Neuronal stem cell (in vitro differentiated cells): ENCODE data around the gene SLC9A9.

ENCODE experiments used
- DNase-seq: peaks from one replicate; pipeline ENCODE4 v3.0.0-alpha.2; 2013; ENCODE audit warnings: low spot score
- H2AFZ ChIP-seq: one replicate; pipeline ENCODE4 v1.6.1; 2013; ENCODE audit warnings: mild to moderate bottlenecking, low read length, inconsistent platforms
- H2AK5ac ChIP-seq: 2 replicates; pipeline ENCODE4 v1.6.1; 2013; ENCODE audit warnings: low read depth, mild to moderate bottlenecking, inconsistent platforms, low read length, moderate library complexity, mixed read lengths
- H2BK120ac ChIP-seq: 2 replicates; pipeline ENCODE4 v1.6.1; 2013; ENCODE audit warnings: low read depth, mild to moderate bottlenecking, inconsistent platforms, low read length, moderate library complexity, mixed read lengths
- H2BK12ac ChIP-seq: one replicate; pipeline ENCODE4 v1.6.1; 2013; ENCODE audit warnings: low read length, inconsistent platforms
- H2BK15ac ChIP-seq: 2 replicates; pipeline ENCODE4 v1.6.1; 2013; ENCODE audit warnings: mild to moderate bottlenecking, low read length, inconsistent platforms, mixed read lengths
- H2BK5ac ChIP-seq: one replicate; pipeline ENCODE4 v1.6.1; 2013; ENCODE audit warnings: inconsistent platforms, mild to moderate bottlenecking, low read length, moderate library complexity
- H3K14ac ChIP-seq: one replicate; pipeline ENCODE4 v1.6.1; 2013; ENCODE audit warnings: low read length, inconsistent platforms
- H3K18ac ChIP-seq: 2 replicates; pipeline ENCODE4 v1.6.1; 2013; ENCODE audit warnings: low read length, inconsistent platforms
- H3K23ac ChIP-seq: 2 replicates; pipeline ENCODE4 v1.6.1; 2013; ENCODE audit warnings: low read depth, mild to moderate bottlenecking, mixed read lengths, low read length, inconsistent platforms; ENCODE audit not compliant: poor library complexity
- H3K27ac ChIP-seq: replicated peaks from 3 replicates; pipeline ENCODE4 v1.5.1; 2013; ENCODE audit warnings: low read length, inconsistent platforms
- H3K27me3 ChIP-seq, 3 experiments: 2 replicates each; pipeline ENCODE4 v1.6.1; 2013; ENCODE audit warnings: low read length in 3 of 3, mild to moderate bottlenecking in 2 of 3, inconsistent platforms in 1 of 3, low read depth in 1 of 3, mixed read lengths in 1 of 3, moderate library complexity in 1 of 3; ENCODE audit not compliant: control insufficient read depth in 3 of 3, insufficient read depth in 3 of 3
- H3K36me3 ChIP-seq, 2 donors: replicated peaks in 1 of 2; 2 replicates each; pipeline ENCODE4 v1.6.1; 2013; ENCODE audit warnings: low read length in 2 of 2; ENCODE audit not compliant: control insufficient read depth in 2 of 2, insufficient read depth in 2 of 2
- H3K4ac ChIP-seq: 2 replicates; pipeline ENCODE4 v1.6.1; 2013; ENCODE audit warnings: inconsistent platforms, mild to moderate bottlenecking, low read length, moderate library complexity
- H3K4me1 ChIP-seq, 2 donors: 1 replicate in 1 of 2; 2 replicates in 1 of 2; pipeline ENCODE4 v1.6.1; 2013; ENCODE audit warnings: low read length in 2 of 2, low read depth in 1 of 2; ENCODE audit not compliant: control insufficient read depth in 2 of 2, insufficient read depth in 1 of 2
- H3K4me2 ChIP-seq: one replicate; pipeline ENCODE4 v1.6.1; 2013; ENCODE audit warnings: mild to moderate bottlenecking, low read length, inconsistent platforms; ENCODE audit not compliant: insufficient read depth, poor library complexity, severe bottlenecking
- H3K4me3 ChIP-seq, 2 donors: 2 replicates each; pipeline ENCODE4 v1.5.1; 2013; ENCODE audit warnings: low read length in 2 of 2, mild to moderate bottlenecking in 2 of 2, inconsistent platforms in 1 of 2, moderate library complexity in 1 of 2
- H3K79me1 ChIP-seq: one replicate; pipeline ENCODE4 v1.6.1; 2013; ENCODE audit warnings: low read depth, mild to moderate bottlenecking, inconsistent platforms, low read length, moderate library complexity
- H3K9ac ChIP-seq: one replicate; pipeline ENCODE4 v1.6.1; 2013; ENCODE audit warnings: mild to moderate bottlenecking, low read depth, low read length, inconsistent platforms; ENCODE audit not compliant: poor library complexity
- H3K9me3 ChIP-seq, 2 donors: replicated peaks in 1 of 2; 2 replicates each; pipeline versions ENCODE3 to v1.6.1; 2013; ENCODE audit warnings: low read length in 2 of 2, mild to moderate bottlenecking in 2 of 2, inconsistent platforms in 1 of 2, low read depth in 1 of 2, mixed read lengths in 1 of 2, moderate library complexity in 1 of 2; ENCODE audit not compliant: control insufficient read depth in 2 of 2, insufficient read depth in 1 of 2
- H4K8ac ChIP-seq: one replicate; pipeline ENCODE4 v1.6.1; 2013; ENCODE audit warnings: low read depth, mild to moderate bottlenecking, inconsistent platforms, low read length, moderate library complexity
- H4K91ac ChIP-seq: one replicate; pipeline ENCODE4 v1.6.1; 2013; ENCODE audit warnings: low read length, low read depth, mild to moderate bottlenecking, inconsistent platforms; ENCODE audit not compliant: poor library complexity
- WGBS, 2 donors: extraction: QIAGEN DNeasy Blood & Tissue Kit; methylation state at CpG; one replicate each; pipeline ENCODE4 v1.1.7; 2013; ENCODE audit warnings: missing lambda C conversion rate in 2 of 2, mixed read lengths in 1 of 2; ENCODE audit not compliant: insufficient read length in 2 of 2, insufficient replicate concordance in 1 of 2; ENCODE audit errors: extremely low coverage in 2 of 2; 5-methylcytosine and 5-hydroxymethylcytosine counted together

Gene SLC9A9

DNA sequence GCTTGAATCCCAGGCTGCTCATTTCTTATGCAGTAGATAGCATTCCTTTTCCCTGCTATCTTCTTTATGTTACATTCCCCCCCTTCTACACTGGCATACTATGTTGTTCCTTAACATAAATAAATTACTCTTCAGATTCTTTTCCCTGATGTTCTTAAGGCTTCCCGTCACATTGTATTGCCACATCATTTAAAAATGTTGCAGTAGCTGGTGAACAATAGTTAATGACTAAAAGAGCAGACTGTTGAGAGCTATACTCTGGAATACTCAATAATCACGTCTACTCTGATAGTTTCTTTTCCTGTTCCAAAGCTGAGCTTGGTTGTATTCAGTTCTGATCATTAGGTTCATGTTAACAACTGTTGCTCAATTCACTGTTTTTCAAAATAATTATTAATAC lies 508.8 kb downstream of the SLC9A9 start:
- Histone ChIP-seq H3K23ac (no peak overlapping the region), H3K4me1 (no peaks in the 10 kb centered on the region), H3K27ac (no peak overlapping the region), H3K14ac (no peak overlapping the region), H3K9me3 (peaks cover 0 to 8% of the 10 kb centered on the region in 2 donors), H2BK12ac (no peak overlapping the region), H3K27me3 (no peaks in the 10 kb centered on the region), H2AK5ac (no peak overlapping the region), H2BK120ac (no peak overlapping the region), H3K18ac (no peak overlapping the region), H3K4ac (no peak overlapping the region), H2BK15ac (no peak overlapping the region), H3K4me3 (no peak overlapping the region), H2AFZ (no peak overlapping the region), H3K36me3 (no peaks in the 10 kb centered on the region), H3K9ac (no peak overlapping the region), H4K91ac (no peak overlapping the region), H3K79me1 (no peaks in the 10 kb centered on the region), H4K8ac (no peak overlapping the region), H2BK5ac (no peak overlapping the region), H3K4me2 (no peak overlapping the region)
- no CpG with 5 or more reads among the region's 2 CpGs for WGBS, 2 donors
- DNase-seq = no peak

GRCh38 chr3:143337387-143337786 lies 510.9 kb downstream of the SLC9A9 start:
- peak overlapping the region; percentile 8 for H2AFZ ChIP-seq
- no peak overlapping the region for H2BK12ac ChIP-seq
- no peak overlapping the region for H3K14ac ChIP-seq
- no peak overlapping the region for H3K23ac ChIP-seq
- H3K4ac ChIP-seq = no peak overlapping the region
- H3K79me1 ChIP-seq = no peaks in the 10 kb centered on the region
- no peak for DNase-seq
- H3K27me3 ChIP-seq = no peaks in the 10 kb centered on the region
- no peak overlapping the region for H3K4me2 ChIP-seq
- H4K8ac ChIP-seq = no peak overlapping the region
- H3K27ac ChIP-seq = no peak overlapping the region
- H2AK5ac ChIP-seq = no peak overlapping the region
- no peak overlapping the region for H3K9ac ChIP-seq
- no peak overlapping the region for H2BK120ac ChIP-seq
- no peaks in the 10 kb centered on the region for H3K36me3 ChIP-seq
- no peak overlapping the region for H4K91ac ChIP-seq
- peaks cover 0 to 8% of the 10 kb centered on the region in 2 donors for H3K9me3 ChIP-seq
- H3K18ac ChIP-seq = no peak overlapping the region
- no peak overlapping the region for H2BK5ac ChIP-seq
- no CpG with 5 or more reads among the region's 2 CpGs for WGBS, 2 donors
- no peak overlapping the region for H3K4me3 ChIP-seq
- no peak overlapping the region for H2BK15ac ChIP-seq
- H3K4me1 ChIP-seq = no peaks in the 10 kb centered on the region

DNA sequence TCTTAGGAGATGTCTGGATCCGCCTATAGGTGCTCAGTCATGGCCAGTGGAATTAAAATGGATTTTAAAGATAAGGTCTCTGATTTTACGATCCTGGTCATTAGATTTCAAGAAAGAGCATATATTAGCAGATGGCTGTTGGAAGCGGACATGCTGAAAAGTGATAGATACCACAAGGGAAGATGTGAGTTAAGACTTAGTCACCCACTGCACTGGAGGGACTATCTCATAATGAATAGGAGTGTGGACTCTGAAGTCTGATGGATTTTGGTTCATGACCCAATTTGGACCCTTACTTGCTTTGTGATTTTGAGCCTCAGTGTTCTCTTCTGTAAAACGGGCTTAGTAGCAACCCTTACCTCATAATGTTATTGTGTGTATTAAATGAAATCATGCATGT lies 514.0 kb downstream of the SLC9A9 start:
- H2AFZ ChIP-seq = no peak overlapping the region
- no peak overlapping the region for H3K27ac ChIP-seq
- H4K8ac ChIP-seq = no peak overlapping the region
- no peak overlapping the region for H2BK120ac ChIP-seq
- H3K36me3 ChIP-seq = no peaks in the 10 kb centered on the region
- no peak overlapping the region for H3K4ac ChIP-seq
- H3K23ac ChIP-seq = no peak overlapping the region
- H3K14ac ChIP-seq = no peak overlapping the region
- no peak overlapping the region for H3K4me2 ChIP-seq
- no peak overlapping the region for H3K4me3 ChIP-seq
- H2BK15ac ChIP-seq = no peak overlapping the region
- peaks cover 0 to 8% of the 10 kb centered on the region in 2 donors for H3K9me3 ChIP-seq
- H3K79me1 ChIP-seq = no peaks in the 10 kb centered on the region
- H2AK5ac ChIP-seq = no peak overlapping the region
- no CpG with 5 or more reads among the region's 4 CpGs for WGBS, 2 donors
- H3K18ac ChIP-seq = no peak overlapping the region
- DNase-seq = no peak
- H3K27me3 ChIP-seq = no peaks in the 10 kb centered on the region
- H2BK5ac ChIP-seq = no peak overlapping the region
- H3K9ac ChIP-seq = no peak overlapping the region
- H4K91ac ChIP-seq = no peak overlapping the region
- H3K4me1 ChIP-seq = peaks cover 3% of the 10 kb centered on the region in 2 donors
- no peak overlapping the region for H2BK12ac ChIP-seq

GRCh38 chr3:143333367-143333766 lies 514.9 kb downstream of the SLC9A9 start:
- H3K36me3 ChIP-seq = no peaks in the 10 kb centered on the region
- no peak overlapping the region for H4K91ac ChIP-seq
- H3K23ac ChIP-seq = no peak overlapping the region
- H2BK15ac ChIP-seq = no peak overlapping the region
- H2BK12ac ChIP-seq = no peak overlapping the region
- H2AFZ ChIP-seq = no peak overlapping the region
- no peak overlapping the region for H3K4ac ChIP-seq
- H4K8ac ChIP-seq = no peak overlapping the region
- H3K27ac ChIP-seq = no peak overlapping the region
- no peak overlapping the region for H2AK5ac ChIP-seq
- peaks cover 0 to 8% of the 10 kb centered on the region in 2 donors for H3K9me3 ChIP-seq
- no peak overlapping the region for H2BK5ac ChIP-seq
- no CpG with 5 or more reads among the region's 2 CpGs for WGBS, 2 donors
- no peak overlapping the region for H3K9ac ChIP-seq
- no peak overlapping the region for H3K18ac ChIP-seq
- H3K27me3 ChIP-seq = no peaks in the 10 kb centered on the region
- no peak overlapping the region for H2BK120ac ChIP-seq
- no peak overlapping the region for H3K4me3 ChIP-seq
- H3K14ac ChIP-seq = no peak overlapping the region
- DNase-seq = no peak
- H3K4me2 ChIP-seq = no peak overlapping the region
- no peaks in the 10 kb centered on the region for H3K79me1 ChIP-seq
- peaks cover 3% of the 10 kb centered on the region in 2 donors for H3K4me1 ChIP-seq
